ENCODE data around the gene DUSP10.

The DUSP10 gene

GRCh38 chr1:221734187-221734586, 7.7 kb downstream of the DUSP10 start:
- DNase-seq (ENCODE audit: extremely low read depth in 1 of 2, low read depth in 1 of 2) = no peak

DNA sequence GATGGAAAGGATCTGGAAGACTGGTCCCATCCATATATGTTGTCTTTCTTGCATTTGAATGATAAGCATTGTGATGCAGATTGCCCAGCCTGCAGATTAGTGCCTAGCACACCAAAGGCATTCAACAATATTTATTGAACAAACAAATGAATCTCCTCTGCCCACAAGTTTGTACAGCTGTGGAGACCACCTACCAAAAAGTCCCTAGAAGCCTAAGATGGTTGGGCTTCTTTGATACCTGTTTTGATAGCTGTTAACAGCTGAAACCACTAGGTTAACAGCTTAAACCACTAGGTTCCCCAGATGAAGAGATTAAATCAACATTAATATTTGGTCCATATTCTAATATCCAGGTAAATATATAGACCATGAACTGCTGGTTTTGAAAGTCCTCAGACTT, 9.8 kb downstream of the DUSP10 start:
- DNase-seq (ENCODE audit: extremely low read depth in 1 of 2, low read depth in 1 of 2) = no peak

DNA sequence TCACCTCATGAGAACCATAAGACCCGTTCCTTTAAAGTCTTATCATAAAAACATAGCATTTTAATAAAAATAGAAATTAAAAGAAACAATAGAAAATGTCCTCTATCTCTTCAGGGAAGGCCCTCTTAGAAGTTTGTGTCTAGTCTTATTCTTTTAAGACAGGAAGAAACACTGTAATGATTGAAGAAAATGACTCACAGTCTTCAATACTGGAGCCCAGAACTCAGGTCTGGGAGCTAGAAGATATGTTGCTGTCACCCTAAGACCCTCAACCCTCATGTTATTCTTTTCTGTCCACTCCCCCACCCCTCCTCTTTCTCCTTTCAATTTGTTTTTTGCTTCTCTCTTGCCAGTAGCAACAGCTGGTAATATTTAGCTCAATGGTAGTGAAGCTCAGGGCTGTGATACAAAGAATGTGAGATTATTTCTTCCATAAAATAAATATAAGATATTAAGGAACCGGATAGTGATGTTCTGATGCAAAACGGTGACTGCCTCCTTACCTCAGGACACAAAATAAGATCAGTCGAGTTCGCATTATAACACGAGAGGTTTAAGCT, 12.0 kb downstream of the DUSP10 start:
- DNase-seq (ENCODE audit: extremely low read depth in 1 of 2, low read depth in 1 of 2) = no peak

- DNase-seq (ENCODE audit: extremely low read depth in 1 of 2, low read depth in 1 of 2) = no peak
Observed at GRCh38 chr1:221728037-221728505, 13.8 kb downstream of the DUSP10 start.

DNA sequence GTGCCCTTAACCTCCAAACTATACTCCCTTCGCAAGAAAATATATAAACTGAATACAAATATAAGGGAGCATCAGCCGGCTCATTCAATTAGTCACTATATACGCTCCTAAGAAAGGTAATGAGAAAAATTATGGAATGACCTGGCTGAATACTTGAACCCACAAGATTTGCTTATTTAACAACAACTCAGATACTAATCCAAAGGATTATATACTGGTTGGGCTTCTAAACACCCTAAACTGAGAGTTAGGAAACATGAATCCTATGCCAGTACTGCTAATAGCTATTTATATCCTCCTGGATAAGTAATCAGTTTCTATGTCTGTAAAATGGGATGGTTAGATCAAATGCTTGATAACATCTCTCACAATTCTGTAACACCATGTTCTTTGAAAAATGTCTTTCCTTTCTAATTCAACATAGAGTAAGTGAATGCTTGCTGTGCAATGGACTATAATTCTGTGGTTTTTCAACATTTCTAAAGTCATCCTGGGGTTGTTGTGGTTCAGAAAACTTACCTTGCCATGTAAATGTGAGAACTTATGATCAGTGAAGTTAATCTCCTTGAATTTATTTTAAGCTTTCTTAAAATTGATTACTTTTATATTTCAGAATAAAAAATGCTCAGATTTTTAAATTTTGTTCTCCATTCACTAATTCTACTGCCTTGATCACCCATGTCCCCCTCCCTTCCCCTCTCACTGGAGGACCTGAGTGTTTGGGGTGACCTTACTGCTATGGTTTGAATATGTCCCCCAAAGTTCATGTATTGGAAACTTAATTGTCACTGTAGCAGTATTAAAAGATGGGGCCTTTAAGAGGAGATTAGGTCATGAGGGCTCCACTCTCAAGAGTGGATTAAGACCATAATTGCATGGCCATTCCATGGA, 14.5 kb downstream of the DUSP10 start:
- no peak for DNase-seq (ENCODE audit: extremely low read depth in 1 of 2, low read depth in 1 of 2)

- DNase-seq (ENCODE audit: extremely low read depth in 1 of 2, low read depth in 1 of 2) = no peak
Observed at GRCh38 chr1:221725735-221726672, 15.9 kb downstream of the DUSP10 start.

DNA sequence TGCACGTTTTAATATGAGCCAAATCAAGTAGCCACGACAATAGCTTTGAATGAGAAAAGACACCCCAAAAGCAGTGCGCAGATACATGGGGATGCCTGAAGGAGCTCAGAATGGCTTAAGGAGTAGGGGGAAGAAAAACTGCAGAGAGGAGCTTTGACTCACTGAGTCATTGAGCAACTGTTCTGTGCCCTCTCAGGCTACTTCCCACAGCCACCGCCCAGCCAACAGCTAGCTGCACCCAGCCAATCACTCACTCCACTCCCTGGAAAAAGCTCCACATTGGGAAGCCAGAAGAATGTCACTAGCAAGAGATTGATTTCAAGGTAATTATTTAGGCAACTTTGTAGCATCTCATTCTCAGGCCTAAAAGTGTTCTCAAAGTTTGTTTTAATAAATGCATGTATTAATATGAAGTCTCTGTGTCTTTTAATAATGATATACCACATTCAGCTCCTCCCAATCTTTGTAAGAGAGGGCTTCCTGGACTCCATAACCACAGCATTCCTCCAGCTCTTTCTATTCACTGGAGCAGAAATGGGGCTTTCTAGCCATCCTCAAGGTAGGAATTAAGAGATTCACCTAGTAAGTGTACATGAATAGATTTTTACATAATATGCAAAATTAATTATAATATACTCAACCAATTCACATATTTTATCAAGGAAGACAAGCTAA, 16.8 kb downstream of the DUSP10 start:
- no peak for DNase-seq (ENCODE audit: extremely low read depth in 1 of 2, low read depth in 1 of 2)

DNA sequence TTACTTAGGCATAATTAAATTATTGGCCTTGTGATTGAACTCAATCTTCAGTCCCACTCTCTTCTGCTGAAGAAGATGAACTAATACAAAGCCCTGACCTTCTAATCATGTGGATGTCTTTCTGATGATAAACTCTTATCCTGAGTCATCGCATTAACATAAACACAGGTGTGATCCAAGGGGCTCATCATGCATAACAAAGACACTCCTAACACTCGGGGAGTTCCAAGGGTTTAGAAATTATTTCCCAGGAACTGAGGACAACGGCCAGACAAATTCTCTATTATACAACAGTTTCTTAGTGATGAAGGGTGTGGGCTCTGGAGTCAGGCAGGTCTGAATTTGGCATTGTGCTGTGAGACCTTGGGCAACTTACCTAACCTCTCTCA, 18.0 kb downstream of the DUSP10 start:
- DNase-seq (ENCODE audit: extremely low read depth in 1 of 2, low read depth in 1 of 2) = no peak

GRCh38 chr1:221723018-221723847, 18.7 kb downstream of the DUSP10 start:
- DNase-seq (ENCODE audit: extremely low read depth in 1 of 2, low read depth in 1 of 2) = no peak

DNA sequence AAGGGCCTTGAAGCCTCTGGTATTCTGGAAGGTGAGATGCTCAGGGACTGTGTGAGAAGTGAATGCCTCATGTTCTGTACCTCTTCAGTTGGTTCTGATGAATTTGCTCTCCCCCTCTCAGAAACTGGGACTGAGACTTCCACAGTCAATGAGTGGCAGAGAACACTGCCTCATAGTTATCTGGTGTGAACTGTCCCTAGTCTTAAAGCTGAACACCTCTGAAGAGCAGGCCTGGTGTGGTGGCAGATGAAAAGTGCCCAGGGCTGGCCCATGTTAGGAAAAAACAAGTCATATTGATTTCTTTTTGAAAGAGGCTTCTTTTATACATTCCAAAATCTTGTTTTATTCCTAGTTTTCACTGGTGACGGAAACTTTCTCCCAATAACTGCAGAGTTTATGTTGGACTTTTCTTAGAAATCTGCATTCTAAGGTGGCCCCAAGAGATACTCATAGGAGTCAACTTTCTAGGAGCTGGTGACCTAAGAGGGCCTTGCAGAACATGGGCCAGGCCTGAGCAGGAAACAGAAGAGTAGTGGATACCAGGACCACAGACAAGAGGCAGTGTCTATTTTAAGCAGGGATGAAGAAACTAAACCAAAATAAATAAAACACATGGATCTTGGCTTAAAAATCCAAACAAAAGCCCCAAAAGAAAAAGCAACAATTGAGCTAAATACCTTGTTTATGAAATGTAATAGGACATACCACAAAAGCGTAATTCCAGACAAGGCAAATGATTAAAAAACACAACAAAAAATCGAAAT, 19.5 kb downstream of the DUSP10 start:
- no peak for DNase-seq (ENCODE audit: extremely low read depth in 1 of 2, low read depth in 1 of 2)

DNA sequence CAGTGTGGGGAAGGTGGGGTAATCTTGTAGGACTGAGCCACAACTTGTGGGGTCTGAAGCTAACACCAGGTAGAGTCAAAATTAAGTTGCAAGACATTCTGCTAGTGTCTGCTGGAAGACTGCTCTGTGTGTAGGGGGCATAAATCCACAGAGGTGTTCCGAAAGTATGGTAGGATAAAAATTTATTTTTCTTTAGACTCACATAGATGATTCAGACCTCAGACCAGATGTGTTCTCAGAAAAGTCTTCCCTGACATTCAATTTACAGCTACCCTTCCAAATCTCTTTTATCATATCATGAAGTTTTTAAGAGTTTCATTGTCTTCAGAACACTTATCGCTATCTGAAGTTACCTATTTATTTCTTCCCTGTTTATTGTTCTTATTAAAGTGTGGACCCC, 21.3 kb downstream of the DUSP10 start:
- no peak for DNase-seq (ENCODE audit: extremely low read depth in 1 of 2, low read depth in 1 of 2)

DNA sequence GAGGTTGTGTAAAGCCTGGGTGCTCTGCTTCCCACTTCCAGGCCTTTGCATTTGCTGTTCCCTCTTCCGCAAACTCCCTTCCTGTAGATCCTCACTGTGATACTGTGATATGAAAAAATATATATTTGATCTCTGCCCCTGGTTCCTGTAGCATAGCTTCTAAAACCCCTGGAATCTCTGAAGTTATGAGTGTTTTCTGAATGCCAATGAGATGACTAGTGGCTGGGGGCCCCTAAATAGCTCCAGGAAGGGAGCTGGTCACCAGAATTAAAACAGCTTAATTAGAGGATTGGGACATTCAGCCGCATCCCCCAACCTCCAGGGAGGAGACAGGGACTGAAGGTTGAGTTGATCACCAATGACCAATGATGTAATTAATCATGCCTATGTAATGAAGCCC, 21.9 kb downstream of the DUSP10 start:
- DNase-seq (ENCODE audit: extremely low read depth in 1 of 2, low read depth in 1 of 2) = no peak

DNA sequence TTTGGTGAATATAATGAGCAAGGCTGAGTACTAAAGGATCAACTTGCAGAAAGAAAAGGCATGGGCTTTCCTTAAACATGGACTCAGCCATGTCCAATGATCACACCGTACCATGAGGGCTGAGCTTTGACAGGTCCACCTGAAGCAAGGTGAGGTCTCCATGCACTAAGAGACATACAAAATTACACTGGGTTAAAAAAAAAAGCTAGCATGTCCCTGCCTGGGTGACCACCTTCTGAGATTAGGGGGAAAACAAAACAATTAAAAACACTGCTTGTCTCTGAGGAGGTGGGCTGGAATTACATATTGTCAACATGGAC, 22.7 kb downstream of the DUSP10 start:
- no peak for DNase-seq (ENCODE audit: extremely low read depth in 1 of 2, low read depth in 1 of 2)

DNA sequence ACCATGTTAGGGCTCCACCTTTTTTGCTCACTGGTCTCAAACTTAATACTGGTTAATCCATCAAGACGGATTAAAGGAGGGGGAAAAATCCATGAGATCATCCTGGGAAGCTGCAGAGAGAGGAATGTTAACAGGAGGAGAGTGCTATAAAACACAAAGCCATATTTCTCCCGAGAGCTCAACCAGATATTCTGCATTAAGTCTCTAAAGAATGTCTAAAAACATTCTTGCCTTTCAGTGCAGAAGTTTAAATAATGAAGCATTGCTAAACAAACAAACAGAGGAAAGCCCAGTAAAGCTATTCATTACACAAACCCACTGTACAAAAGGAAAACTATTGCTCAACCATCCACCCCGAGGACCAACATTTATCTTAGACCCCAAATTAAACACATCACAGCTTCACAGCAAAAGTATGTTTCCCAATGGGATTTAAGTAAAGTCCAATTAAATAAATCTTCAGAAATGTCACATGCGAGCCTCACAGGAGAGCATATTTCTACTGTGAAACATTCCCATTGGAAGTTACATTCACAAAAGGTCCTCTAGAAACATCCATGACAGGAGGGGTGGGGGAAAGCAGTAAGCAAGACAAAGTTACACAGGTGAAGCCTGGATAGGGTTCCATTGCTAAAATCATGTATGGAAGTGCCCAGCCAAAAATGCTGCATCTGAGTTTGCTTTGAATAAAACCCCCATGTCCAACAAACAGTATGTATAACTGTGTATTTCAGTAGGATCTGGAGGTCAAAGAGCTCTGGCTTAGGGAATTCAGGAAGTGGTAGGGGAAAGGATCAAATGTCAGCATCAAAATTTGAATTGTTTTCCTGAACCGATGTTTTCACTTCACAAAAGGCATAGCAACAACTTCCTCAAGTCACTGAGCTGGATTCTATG, 23.3 kb downstream of the DUSP10 start:
- no peak for DNase-seq (ENCODE audit: extremely low read depth in 1 of 2, low read depth in 1 of 2)

DNA sequence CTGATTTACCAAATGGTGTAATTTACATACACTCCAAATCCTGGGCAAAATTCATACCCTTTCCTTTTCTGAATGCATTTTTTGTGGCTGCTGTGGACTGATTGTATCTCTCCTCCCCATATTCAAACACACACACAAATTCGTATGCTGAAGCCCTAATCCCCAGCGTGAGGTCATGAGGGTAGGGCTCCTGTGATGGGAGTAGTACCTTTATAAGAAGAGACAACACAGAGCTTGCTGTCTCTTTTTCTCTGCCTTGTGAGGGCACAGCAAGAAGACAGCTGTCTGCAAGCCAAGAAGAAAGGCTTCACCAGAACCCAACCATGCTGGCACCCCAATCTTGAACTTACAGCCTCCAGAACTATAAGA, 24.4 kb downstream of the DUSP10 start:
- DNase-seq (ENCODE audit: extremely low read depth in 1 of 2, low read depth in 1 of 2) = no peak

- no peak for DNase-seq (ENCODE audit: extremely low read depth in 1 of 2, low read depth in 1 of 2)
Observed at GRCh38 chr1:221716713-221717484, 25.0 kb downstream of the DUSP10 start.

GRCh38 chr1:221715321-221716169, 26.3 kb downstream of the DUSP10 start:
- DNase-seq (ENCODE audit: extremely low read depth in 1 of 2, low read depth in 1 of 2) = no peak

Data from activated CD8-positive, alpha-beta memory T cell treated with anti-CD3 and anti-CD28 coated beads for 1 hour (primary cell).